DOHH2 (cell line): Measurements from ENCODE around the gene MAML1.

Experiments used
- H3F3A ChIP-seq: fragments of 200-600 bp; sonication (generic), shearing (Covaris generic); 2 replicates; pipeline ENCODE4 v1.6.0; 2016; ENCODE audit warnings: antibody characterized with exemption, mild to moderate bottlenecking; ENCODE audit not compliant: control insufficient read depth, insufficient read depth
- H3K27ac ChIP-seq: fragments of 200-600 bp; sonication (generic); 2 replicates; pipeline ENCODE4 v1.5.1; 2014; ENCODE audit warnings: low read depth, mild to moderate bottlenecking, low read length, moderate library complexity
- H3K27me3 ChIP-seq: fragments of 200-600 bp; sonication (generic); 2 replicates; pipeline ENCODE4 v1.6.1; 2014; ENCODE audit warnings: mild to moderate bottlenecking, low read length, mixed read lengths; ENCODE audit not compliant: control insufficient read depth
- H3K36me3 ChIP-seq: fragments of 200-600 bp; sonication (generic); 2 replicates; pipeline ENCODE4 v1.6.1; 2014; ENCODE audit warnings: mild to moderate bottlenecking, low read length, moderate library complexity, mixed read lengths; ENCODE audit not compliant: control insufficient read depth
- H3K4me1 ChIP-seq: fragments of 200-600 bp; sonication (generic); 2 replicates; pipeline ENCODE4 v1.6.1; 2014; ENCODE audit warnings: mild to moderate bottlenecking, low read length, mixed read lengths; ENCODE audit not compliant: control insufficient read depth
- H3K4me2 ChIP-seq: fragments of 200-600 bp; sonication (generic); 2 replicates; pipeline ENCODE4 v1.6.0; 2014; ENCODE audit warnings: mild to moderate bottlenecking, low read length, moderate library complexity
- H3K4me3 ChIP-seq: fragments of 200-600 bp; sonication (generic); 2 replicates; pipeline ENCODE4 v1.5.1; 2014; ENCODE audit warnings: mild to moderate bottlenecking, low read length, mixed read lengths
- H3K79me2 ChIP-seq: fragments of 200-600 bp; sonication (generic); 2 replicates; pipeline ENCODE4 v1.6.1; 2014; ENCODE audit warnings: mild to moderate bottlenecking, low read length, mixed read lengths; ENCODE audit not compliant: control insufficient read depth
- H3K9me2 ChIP-seq: fragments of 200-600 bp; sonication (generic); replicated peaks from 2 replicates; pipeline ENCODE4 v1.6.1; 2014; ENCODE audit warnings: mild to moderate bottlenecking, low read length, mixed read lengths; ENCODE audit not compliant: control insufficient read depth
- H3K9me3 ChIP-seq: fragments of 200-600 bp; sonication (generic); 2 replicates; pipeline ENCODE4 v1.6.1; 2014; ENCODE audit warnings: antibody characterized with exemption, low read length, mixed read lengths; ENCODE audit not compliant: control insufficient read depth, insufficient read depth
- H4K20me1 ChIP-seq: fragments of 200-600 bp; sonication (generic); 2 replicates; pipeline ENCODE4 v1.6.0; 2014; ENCODE audit warnings: low read depth, mild to moderate bottlenecking, antibody characterized with exemption, low read length, moderate library complexity; ENCODE audit not compliant: control insufficient read depth, insufficient read depth
- EZH2phosphoT487 ChIP-seq: fragments of 200-600 bp; sonication (generic); IDR thresholded peaks from 2 replicates; pipeline ENCODE4 v1.6.1; 2017; ENCODE audit warnings: borderline replicate concordance, mild to moderate bottlenecking, antibody characterized with exemption, low read length, moderate library complexity, mixed read lengths
- TF ChIP-seq, protein P1 (sequence below): fragments of 200-600 bp; sonication (generic); IDR thresholded peaks from one replicate; pipeline ENCODE4 v1.5.1; 2014; ENCODE audit warnings: antibody characterized with exemption, mild to moderate bottlenecking, low read depth, low read length; ENCODE audit not compliant: poor library complexity, severe bottlenecking

The MAML1 gene

GRCh38 chr5:179729303-179729702 lies 3.3 kb upstream of the MAML1 start:
- Histone ChIP-seq H3K4me2 (no peak overlapping the region), H3F3A (peaks cover 61% of the 10 kb centered on the region)

DNA sequence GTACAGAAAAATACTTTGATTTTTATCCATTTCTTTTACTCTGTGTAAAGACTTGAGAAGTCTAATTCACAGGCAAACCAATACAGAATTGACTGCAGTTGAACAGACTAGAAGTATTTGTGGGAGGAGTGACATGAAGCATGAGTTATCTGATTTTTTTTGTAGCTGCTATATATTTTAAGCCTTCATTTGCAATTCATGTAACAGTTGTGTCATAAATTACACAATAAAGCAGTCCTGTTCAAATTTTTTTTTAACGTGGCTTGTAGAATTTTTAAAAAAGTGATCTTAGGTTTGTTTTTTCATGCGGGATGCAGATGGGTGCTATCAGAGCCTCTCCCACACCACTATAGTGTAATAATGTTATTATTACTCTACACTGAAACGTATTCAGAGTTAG lies 2.9 kb upstream of the MAML1 start:
- Histone ChIP-seq H3K9me3 (no peaks in the 10 kb centered on the region), H3K36me3 (peaks cover 87% of the 10 kb centered on the region)

More at GRCh38 chr5:179729303-179729702, 3.3 kb upstream of the MAML1 start:
- no peaks in the 10 kb centered on the region for H3K27me3 ChIP-seq
- peaks cover 22% of the 10 kb centered on the region for H3K79me2 ChIP-seq
- no peak overlapping the region for H3K4me3 ChIP-seq
- H3K4me1 ChIP-seq: peaks cover 20% of the 10 kb centered on the region
- H3K27ac ChIP-seq: no peak overlapping the region
- no peaks in the 10 kb centered on the region for H3K9me2 ChIP-seq
- peaks cover 9% of the 10 kb centered on the region for H4K20me1 ChIP-seq
- TF ChIP-seq, protein P1, sequence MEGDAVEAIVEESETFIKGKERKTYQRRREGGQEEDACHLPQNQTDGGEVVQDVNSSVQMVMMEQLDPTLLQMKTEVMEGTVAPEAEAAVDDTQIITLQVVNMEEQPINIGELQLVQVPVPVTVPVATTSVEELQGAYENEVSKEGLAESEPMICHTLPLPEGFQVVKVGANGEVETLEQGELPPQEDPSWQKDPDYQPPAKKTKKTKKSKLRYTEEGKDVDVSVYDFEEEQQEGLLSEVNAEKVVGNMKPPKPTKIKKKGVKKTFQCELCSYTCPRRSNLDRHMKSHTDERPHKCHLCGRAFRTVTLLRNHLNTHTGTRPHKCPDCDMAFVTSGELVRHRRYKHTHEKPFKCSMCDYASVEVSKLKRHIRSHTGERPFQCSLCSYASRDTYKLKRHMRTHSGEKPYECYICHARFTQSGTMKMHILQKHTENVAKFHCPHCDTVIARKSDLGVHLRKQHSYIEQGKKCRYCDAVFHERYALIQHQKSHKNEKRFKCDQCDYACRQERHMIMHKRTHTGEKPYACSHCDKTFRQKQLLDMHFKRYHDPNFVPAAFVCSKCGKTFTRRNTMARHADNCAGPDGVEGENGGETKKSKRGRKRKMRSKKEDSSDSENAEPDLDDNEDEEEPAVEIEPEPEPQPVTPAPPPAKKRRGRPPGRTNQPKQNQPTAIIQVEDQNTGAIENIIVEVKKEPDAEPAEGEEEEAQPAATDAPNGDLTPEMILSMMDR: no peak
- H3K36me3 ChIP-seq: peaks cover 87% of the 10 kb centered on the region
- no peaks in the 10 kb centered on the region for H3K9me3 ChIP-seq

GRCh38 chr5:179730356-179730755 lies 2.3 kb upstream of the MAML1 start:
- Histone ChIP-seq H3K4me2 (no peak overlapping the region), H3K9me2 (no peaks in the 10 kb centered on the region), H3K4me3 (no peak overlapping the region), H3K79me2 (peaks cover 32% of the 10 kb centered on the region), H3F3A (peaks cover 59% of the 10 kb centered on the region), H3K36me3 (peaks cover 82% of the 10 kb centered on the region), H3K4me1 (peaks cover 26% of the 10 kb centered on the region), H3K27me3 (no peaks in the 10 kb centered on the region), H3K27ac (peak overlapping the region; percentile 54), H3K9me3 (no peaks in the 10 kb centered on the region), H4K20me1 (peaks cover 15% of the 10 kb centered on the region)
- TF ChIP-seq EZH2phosphoT487: no peak
- TF ChIP-seq, protein P1: no peak

More for the DNA sequence above, 2.9 kb upstream of the MAML1 start:
- Histone ChIP-seq H3K27me3 (no peaks in the 10 kb centered on the region), H3K4me1 (peaks cover 25% of the 10 kb centered on the region), H3F3A (peaks cover 59% of the 10 kb centered on the region), H3K27ac (no peak overlapping the region), H3K4me2 (no peak overlapping the region), H3K9me2 (no peaks in the 10 kb centered on the region), H4K20me1 (peaks cover 14% of the 10 kb centered on the region), H3K4me3 (no peak overlapping the region), H3K79me2 (peaks cover 25% of the 10 kb centered on the region)
- TF ChIP-seq EZH2phosphoT487: no peak
- TF ChIP-seq, protein P1: no peak

DNA sequence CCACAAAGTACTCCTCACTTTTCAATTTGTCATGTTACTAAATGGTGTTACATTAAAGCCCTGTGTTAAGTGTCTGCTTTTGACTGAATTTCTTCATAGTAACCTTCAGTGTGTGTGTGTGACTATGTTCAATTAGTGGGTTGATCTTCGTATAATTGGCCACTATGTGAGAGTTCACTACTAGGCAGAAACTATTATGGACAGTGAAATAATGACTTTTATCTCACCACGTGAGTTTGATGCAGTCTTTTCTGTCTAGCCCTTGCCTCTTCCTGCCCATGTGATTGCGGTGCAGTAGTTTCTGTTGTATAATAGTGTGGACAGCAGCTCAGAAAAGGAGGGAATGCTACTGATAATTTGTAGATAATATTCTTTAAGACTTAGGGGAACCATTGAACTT lies 1.8 kb upstream of the MAML1 start:
- Histone ChIP-seq H3K9me2 (no peaks in the 10 kb centered on the region), H3K27me3 (no peaks in the 10 kb centered on the region), H4K20me1 (peaks cover 18% of the 10 kb centered on the region), H3F3A (peaks cover 59% of the 10 kb centered on the region), H3K4me3 (no peak overlapping the region), H3K36me3 (peaks cover 83% of the 10 kb centered on the region), H3K79me2 (peaks cover 37% of the 10 kb centered on the region), H3K9me3 (no peaks in the 10 kb centered on the region), H3K4me1 (peaks cover 27% of the 10 kb centered on the region), H3K27ac (peak overlapping the region; percentile 54), H3K4me2 (peak overlapping the region; percentile 98; the same call in 1 of the 2 replicates)
- no peak for TF ChIP-seq EZH2phosphoT487
- TF ChIP-seq, protein P1: no peak
